ENCODE data around the gene TAS2R7. TPM values are rescaled to one million over a fixed set of nuclear protein-coding genes. Genes with fewer than 3 reads are reported as not detected.

The TAS2R7 gene, protein sequence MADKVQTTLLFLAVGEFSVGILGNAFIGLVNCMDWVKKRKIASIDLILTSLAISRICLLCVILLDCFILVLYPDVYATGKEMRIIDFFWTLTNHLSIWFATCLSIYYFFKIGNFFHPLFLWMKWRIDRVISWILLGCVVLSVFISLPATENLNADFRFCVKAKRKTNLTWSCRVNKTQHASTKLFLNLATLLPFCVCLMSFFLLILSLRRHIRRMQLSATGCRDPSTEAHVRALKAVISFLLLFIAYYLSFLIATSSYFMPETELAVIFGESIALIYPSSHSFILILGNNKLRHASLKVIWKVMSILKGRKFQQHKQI
- not detected in 2 replicates for total RNA-seq

DNA sequence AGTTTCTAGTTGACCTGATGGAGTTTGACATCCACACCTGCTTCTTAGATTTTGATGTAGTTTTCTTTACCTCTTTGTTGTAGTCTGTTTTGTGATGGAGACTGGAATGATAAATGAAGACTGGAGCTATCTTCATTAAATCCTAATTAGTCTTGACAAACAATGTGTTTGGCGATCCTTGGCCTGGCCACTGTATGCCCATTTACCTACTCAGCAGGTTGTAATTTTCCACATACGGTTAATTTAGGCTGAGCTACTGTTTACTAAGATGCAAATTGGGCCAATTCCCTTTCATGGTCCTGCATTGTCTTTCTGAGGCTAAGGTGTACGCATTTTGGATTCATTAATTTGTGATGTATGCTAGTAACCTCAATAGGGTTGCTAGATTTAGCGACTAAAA is at the start of gene TAS2R7:
Gene TAS2R7, minus strand, starts transcription at position 41 of the 400 bp plus-strand sequence. CDS start 57 bp downstream, outside the sequence.
- H3K36me3 ChIP-seq (ENCODE audit: control insufficient read depth, insufficient read depth, low read length): no peaks in the 10 kb centered on the region
- no peak for DNase-seq (ENCODE audit: low read depth)
- no peaks in the 10 kb centered on the region for H3K27me3 ChIP-seq (ENCODE audit: control insufficient read depth, insufficient read depth, low read length)
- TF ChIP-seq, protein P1, sequence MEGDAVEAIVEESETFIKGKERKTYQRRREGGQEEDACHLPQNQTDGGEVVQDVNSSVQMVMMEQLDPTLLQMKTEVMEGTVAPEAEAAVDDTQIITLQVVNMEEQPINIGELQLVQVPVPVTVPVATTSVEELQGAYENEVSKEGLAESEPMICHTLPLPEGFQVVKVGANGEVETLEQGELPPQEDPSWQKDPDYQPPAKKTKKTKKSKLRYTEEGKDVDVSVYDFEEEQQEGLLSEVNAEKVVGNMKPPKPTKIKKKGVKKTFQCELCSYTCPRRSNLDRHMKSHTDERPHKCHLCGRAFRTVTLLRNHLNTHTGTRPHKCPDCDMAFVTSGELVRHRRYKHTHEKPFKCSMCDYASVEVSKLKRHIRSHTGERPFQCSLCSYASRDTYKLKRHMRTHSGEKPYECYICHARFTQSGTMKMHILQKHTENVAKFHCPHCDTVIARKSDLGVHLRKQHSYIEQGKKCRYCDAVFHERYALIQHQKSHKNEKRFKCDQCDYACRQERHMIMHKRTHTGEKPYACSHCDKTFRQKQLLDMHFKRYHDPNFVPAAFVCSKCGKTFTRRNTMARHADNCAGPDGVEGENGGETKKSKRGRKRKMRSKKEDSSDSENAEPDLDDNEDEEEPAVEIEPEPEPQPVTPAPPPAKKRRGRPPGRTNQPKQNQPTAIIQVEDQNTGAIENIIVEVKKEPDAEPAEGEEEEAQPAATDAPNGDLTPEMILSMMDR (IDR thresholded peaks at IDR 0.05; ENCODE audit: insufficient read depth, low read length, poor library complexity, severe bottlenecking): no peak
- no peak within 1 kb of the TSS for H3K4me3 ChIP-seq (ENCODE audit: low read depth, low read length)

DNA sequence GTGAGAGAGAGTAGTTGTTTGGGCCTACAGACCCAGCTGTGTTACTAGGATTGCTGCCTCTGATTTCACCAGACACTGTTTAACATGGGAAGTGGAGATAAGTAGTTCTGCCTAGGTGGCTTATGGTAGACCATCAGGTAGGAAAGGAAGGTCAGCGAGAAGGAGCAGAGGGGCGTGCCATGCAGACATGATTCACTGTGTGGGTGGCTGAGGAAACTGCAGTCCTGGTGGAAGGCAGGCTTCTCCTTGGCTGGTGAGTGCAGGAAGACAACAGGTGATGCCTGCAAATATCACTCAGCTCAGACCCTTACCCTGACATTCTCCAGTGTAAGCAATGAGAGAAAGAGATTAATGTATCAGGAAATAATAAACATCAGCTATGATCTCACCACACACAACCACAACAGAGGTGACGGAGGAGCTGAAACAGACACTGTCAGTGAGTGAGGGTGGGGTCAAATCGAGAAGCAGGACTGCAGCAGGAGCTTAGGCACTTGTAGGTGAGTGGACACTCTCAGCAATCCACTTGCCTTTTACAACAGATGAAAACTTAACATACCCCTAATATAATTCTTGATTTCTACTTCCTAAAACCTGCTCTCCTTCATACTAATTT is 48.9 kb upstream of the TAS2R7 start:
- Histone ChIP-seq H3K36me3 (ENCODE audit: control insufficient read depth, insufficient read depth, low read length) (no peaks in the 10 kb centered on the region), H3K27me3 (ENCODE audit: control insufficient read depth, insufficient read depth, low read length) (no peaks in the 10 kb centered on the region), H3K4me3 (ENCODE audit: low read depth, low read length) (no peak overlapping the region)
- TF ChIP-seq, protein P1 (IDR thresholded peaks at IDR 0.05; ENCODE audit: insufficient read depth, low read length, poor library complexity, severe bottlenecking): no peak
- DNase-seq (ENCODE audit: low read depth): no peak

DNA sequence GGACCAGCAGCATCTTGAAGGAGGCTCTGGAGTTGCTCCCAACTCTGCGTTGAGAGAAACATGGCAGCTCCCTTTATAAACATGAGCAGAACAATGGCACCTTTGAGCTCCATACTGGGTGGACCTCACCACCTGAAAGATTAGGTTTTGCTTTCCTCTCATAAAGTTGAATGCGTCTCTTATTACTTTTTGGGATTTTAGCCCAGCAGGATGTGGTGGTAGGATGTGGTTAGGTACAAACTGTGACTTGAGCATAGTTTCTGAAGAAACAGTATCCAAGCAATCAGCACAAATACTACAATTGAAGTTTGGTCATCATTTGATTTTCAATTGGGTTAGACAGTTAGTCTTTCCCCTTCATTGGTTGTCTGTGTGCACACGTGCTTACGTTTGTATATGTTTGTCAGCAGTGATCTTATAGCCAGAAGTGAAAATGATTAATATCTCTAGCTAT is 47.0 kb upstream of the TAS2R7 start, which contains the start of gene PRR4:
Gene PRR4, minus strand, starts transcription at position 51 of the 454 bp plus-strand sequence. Its CDS starts 38 bp downstream, at position 13.
- TF ChIP-seq, protein P1 (IDR thresholded peaks at IDR 0.05; ENCODE audit: insufficient read depth, low read length, poor library complexity, severe bottlenecking): no peak
- no peak for DNase-seq (ENCODE audit: low read depth)

DNA sequence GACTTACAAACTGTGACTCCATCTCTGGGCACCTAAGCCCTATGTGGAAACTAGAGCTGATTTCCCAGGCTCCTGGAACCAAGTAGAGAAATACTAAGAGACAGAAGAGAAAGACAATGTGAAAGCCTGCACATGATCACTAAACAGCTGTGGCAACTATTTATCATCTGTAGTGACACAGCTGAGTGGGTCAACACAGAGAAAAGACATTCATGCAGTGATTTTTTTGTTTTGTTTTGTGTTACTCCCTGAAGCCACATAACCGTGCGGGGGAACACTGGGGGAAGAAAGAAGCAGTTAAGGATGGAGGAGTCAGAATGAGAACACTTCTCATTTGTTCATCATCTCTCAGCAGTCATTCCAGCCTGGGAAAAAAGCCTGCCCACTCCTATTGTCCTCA is 45.3 kb upstream of the TAS2R7 start:
- TF ChIP-seq, protein P1 (IDR thresholded peaks at IDR 0.05; ENCODE audit: insufficient read depth, low read length, poor library complexity, severe bottlenecking): no peak
- no peaks in the 10 kb centered on the region for H3K36me3 ChIP-seq (ENCODE audit: control insufficient read depth, insufficient read depth, low read length)
- no peak overlapping the region for H3K4me3 ChIP-seq (ENCODE audit: low read depth, low read length)
- DNase-seq (ENCODE audit: low read depth): peak; percentile 9
- H3K27me3 ChIP-seq (ENCODE audit: control insufficient read depth, insufficient read depth, low read length): no peaks in the 10 kb centered on the region

More for the DNA sequence above, 47.0 kb upstream of the TAS2R7 start, which contains the start of gene PRR4:
- Histone ChIP-seq H3K27me3 (ENCODE audit: control insufficient read depth, insufficient read depth, low read length) (no peaks in the 10 kb centered on the region), H3K36me3 (ENCODE audit: control insufficient read depth, insufficient read depth, low read length) (no peaks in the 10 kb centered on the region), H3K4me3 (ENCODE audit: low read depth, low read length) (no peak within 1 kb of the TSS)

DNA sequence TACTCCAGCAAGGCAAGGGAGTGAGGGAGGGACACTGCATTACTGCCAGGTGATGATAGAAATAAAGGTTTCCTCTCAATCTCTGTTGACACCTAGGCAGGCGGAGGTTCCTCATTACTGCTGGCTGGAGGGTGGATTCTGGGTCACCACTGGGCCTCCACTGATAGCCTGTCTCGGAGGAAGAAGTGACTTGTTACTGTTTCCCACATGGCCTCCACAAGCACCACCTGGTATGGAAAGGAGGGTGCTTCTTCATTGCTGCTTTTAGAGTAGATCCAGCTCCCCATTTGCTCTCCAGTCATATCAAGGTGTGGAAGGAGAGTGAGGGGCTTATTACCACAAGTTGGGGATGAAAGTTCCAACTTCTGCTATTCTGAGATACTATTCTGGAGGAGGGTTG is 40.4 kb upstream of the TAS2R7 start:
- TF ChIP-seq, protein P1 (IDR thresholded peaks at IDR 0.05; ENCODE audit: insufficient read depth, low read length, poor library complexity, severe bottlenecking): no peak
- Histone ChIP-seq H3K27me3 (ENCODE audit: control insufficient read depth, insufficient read depth, low read length) (no peaks in the 10 kb centered on the region), H3K36me3 (ENCODE audit: control insufficient read depth, insufficient read depth, low read length) (no peaks in the 10 kb centered on the region), H3K4me3 (ENCODE audit: low read depth, low read length) (no peak overlapping the region)
- no peak for DNase-seq (ENCODE audit: low read depth)
